DMS53 (cell line): ENCODE results near the gene DCAF4.
A peak's percentile ranks its signal among the peaks of the same experiment; 100 is the strongest.
"Not testable (repeated sequence)": the region's sequence is repeated elsewhere in the genome, so short reads cannot be mapped to it uniquely, and the experiment has no call there.

Experiments used
- DNase-seq: peaks from one replicate; lab custom pipeline; 2025; lab: John Stamatoyannopoulos, UW

The DCAF4 gene

DNA sequence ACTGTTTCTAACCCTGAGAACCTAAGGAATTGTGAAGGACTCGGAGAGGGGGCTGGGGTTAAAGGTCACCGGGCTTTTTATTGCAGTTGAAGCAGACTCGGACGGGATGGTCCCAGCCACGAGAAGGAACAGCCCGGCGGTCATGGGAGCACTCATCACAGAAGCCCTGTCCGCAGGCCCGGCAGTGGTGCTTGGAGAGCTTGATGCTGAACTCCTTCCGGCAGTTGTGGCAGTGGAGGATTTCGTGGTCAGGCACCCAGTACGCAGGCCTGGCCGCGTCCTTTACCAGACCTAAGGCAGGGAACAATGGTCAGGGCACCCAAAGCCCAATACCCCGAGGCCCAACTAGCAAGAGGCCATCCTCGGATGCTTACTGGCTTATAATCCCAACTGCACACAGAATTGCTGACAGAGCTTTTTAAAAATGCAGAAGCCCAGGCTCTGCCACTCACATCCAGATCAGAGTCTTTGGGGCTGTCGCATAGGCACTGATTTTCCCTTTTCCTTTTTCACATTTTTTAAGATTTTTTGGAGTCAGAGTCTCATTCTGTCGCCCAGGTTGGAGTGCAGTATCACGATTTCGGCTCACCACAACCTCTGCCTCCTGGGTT is 44.7 kb downstream of the DCAF4 start:
- no peak for DNase-seq

DNA sequence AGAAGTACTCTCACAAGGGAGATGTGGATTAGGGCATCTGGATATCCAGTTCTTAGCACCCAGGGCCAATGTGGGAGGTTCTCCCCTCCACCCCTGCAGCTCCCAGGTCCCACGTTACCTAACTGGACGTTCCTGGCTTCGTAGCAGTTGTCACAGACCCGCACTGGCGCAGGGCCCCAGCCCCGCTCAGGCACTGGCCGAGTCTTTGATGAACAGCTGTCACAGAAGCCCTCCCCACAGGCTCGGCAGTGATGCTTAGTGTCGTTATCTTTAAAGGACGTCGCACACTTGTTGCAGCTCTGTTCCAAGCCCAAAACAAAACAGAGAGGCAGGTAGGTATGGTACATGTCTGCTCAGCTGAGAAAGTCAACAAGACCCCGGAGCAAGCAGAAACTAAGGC is 48.4 kb downstream of the DCAF4 start:
- no peak for DNase-seq

DNA sequence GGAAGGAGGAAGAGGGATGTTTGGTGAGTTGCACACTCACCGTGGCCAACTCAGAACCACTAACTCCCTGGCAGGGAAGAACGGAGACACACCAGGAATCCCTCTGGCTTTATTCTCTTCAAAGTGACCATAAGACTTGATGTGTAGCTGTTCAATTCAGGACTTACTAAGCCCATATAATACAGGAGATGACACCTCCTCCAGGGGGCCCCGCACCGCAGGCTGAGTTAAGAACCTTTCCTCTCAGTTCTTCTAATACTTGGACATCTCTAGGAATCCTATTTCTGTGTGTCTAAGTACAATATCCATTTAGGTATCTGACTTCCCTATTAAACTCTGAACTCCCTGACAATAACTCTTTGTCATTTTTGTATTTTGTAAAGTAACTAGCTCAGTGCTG is 49.5 kb downstream of the DCAF4 start:
- DNase-seq = peak; percentile 4

DNA sequence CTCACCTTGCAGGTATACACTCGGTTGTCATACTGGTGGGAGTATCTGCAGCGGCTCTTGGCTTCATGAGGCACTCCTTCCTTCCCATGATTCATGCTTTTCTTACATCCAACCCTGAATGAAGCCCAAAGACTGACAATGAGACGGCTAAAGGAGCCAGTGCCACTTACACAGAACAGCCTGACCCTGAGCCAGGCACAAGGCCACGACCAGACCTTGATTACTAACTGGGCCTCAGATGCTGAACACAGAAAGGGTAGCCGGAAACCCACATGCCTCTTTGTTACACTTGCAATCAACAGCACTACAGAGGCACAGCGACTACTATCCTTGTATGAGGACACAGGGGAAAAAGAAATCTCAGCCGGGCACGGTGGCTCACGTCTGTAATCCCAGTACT is 52.6 kb downstream of the DCAF4 start:
- no peak for DNase-seq

DNA sequence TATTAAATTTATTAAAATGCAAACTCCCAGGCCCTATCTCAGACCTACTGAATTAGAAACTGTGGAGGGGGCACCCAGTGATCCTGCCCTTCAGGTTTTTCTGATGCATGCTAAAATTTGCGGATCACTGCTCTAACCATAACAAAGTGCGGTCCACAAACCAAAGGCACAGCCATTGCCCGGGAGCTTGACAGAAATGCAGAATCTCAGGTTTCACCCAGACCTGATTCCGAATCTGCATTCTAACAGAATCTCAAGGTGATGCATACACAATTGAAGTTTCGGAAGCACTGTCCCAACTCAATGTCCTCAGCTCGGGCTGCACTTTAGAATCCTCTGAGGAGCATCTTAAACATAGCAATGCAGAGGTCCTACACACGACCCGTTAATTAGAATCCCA is 54.6 kb downstream of the DCAF4 start:
- no peak for DNase-seq

DNA sequence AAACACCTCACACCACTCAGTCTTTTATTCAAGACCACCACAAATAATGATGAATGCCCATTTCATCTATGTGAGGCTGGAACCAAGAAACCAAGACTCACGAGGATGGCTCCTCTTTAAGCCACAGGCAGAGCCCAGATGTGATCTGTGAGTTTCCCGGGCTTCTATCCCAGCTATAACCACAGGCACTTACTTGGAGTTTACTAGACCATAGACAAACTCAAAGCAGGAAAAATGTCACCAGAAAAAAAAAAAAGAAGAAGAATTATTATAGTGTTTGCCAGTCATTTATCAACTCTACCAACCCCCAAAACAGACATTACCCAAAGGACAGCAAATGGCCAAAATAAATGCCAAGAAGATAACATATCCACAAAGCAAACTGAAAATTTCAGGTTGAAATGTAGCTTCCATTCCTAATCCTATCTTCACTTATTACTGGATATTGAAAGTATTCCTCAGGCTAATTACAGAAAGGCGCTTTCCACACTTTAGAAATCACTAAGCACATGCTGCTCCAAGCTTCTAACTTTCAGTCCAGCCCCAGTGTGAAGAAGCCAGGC is 56.0 kb downstream of the DCAF4 start:
- no peak for DNase-seq

DNA sequence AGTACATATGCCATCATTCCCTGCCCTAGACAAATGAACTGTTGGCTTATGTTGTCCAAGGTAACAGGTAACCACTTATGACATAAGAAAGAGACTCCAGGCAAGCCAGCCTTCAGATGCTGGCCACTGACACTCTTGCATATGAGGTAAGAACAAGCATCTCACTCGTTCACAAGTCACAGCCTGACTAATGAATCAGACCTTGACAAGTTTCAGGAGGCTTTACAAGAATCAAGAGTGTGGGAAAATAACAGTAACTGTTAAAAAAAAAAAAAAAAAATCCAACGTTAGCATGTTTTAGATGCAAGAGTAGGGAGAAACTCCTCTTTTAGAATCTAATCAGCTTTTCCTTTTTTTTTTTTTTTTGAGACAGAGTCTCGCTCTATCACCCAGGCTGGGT is 60.0 kb downstream of the DCAF4 start:
- no peak for DNase-seq

DNA sequence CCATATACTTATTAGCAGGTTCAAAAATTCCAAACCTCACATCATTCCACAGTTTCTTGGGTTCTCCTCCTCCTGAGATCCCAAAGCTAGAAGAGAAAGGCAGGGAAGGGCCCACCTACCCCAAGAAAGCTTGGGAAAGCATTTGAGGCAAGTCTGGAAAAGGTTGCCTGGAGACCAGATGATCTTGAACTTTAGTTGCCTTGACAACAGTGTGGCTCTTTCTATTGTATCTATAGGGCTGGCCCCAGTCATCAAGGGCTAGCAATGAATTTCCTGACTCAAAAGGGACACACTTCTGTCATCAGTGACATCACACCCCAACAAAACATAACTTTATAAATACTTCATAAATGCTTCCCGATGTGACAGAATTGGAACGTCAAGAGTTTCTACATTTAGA is 60.6 kb downstream of the DCAF4 start:
- DNase-seq = no peak

DNA sequence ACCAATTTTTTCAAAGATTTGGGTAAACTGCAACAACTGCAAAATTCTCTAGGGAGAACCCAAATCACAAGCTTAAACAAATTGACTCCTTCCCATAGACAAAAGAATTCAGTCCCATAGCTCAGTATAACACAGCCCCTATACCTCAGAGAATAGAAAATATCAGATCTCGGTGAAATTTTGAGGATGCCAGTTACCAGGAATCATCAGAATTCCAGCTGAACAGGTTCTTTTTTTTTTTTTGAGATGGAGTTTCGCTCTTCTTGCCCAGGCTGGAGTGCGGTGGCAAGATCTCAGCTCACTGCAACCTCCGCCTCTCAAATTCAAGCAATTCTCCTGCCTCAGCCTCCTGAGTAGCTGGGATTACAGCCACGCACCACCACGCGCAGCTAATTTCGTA is 63.9 kb downstream of the DCAF4 start:
- DNase-seq = no peak

DNA sequence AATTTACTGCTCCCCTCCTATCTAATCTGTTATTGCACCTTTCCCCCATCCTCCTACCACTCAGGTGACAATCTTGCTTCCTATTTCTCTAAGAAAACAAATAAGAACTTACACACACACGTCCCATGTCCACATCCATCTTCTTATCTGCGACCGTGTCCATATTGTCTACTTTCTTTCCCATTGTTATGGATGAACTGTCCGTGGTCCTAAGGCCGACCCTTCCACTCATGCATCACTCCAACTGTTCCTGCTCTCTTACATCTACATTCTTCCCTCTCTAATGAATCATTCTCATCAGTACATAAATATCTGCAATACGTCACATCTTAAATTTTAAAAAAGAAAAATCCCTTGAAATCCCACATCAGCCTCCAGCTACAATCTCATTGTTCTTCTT is 70.7 kb downstream of the DCAF4 start:
- no peak for DNase-seq

DNA sequence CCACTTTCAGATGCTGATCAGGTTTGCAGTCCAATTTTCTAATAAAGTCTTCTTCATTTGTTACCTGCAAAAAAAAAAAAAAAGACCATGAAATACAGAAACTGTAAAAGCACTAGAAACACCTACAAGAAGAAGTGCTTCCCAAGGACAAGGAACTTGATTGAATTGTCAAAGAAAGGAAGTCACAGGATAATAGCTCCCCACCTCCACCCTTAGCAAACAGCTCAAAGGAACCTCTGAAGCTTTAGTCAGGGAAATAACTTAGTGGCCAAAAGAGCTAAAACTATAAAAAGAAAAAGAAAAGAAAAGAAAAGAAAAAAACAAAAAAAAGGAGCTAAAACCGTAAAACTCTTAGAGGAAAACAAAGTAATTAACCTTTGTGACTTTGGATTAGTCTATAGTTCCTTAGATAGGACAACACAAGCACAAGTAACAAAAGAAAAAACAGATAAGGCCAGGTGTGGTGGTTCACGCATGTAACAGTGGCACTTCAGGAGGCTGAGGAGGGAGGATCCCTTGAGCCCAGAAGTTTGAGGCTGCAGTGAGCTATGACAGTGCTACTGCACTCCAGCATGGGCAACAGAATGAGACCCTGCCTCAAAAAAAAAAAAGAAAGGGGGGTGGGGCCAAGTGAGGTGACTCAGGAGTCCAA is 72.1 kb downstream of the DCAF4 start:
- DNase-seq = no peak

DNA sequence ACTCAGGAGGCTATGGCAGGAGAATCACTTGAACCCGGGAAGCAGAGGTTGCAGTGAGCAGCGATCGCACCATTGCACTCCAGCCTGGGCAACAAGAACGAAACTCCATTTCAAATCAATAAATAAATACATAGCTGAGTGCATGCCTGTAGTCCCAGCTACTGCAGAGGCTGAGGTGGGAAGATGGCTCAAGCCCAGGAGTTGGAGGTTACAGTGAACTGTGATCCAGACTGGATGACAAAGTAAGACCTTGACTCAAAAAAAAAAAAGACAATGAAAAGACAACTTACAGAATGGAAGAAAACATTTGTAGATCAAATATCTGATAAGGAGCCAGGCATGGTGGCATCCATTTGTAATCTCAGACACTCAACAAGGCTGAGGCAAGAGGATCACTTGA is 73.1 kb downstream of the DCAF4 start:
- DNase-seq = no peak

DNA sequence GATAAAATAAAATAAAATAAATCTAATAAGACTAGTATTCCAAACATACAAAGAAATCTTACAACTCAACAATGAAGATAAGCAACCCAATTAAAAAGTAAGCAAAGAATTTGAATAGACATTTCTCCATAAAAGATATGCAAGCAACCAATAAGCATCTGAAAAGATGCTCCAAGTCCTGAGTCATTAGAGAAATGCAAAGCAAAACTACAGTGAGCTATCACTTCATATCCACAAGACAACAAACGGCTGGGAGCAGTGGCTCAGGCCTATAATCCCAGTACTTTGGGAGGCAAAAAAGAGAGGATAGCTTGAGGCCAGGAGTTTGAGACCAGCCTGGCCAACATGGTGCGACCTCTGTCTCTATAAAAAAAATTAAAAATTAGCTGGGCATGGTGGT is 73.8 kb downstream of the DCAF4 start:
- no peak for DNase-seq

DNA sequence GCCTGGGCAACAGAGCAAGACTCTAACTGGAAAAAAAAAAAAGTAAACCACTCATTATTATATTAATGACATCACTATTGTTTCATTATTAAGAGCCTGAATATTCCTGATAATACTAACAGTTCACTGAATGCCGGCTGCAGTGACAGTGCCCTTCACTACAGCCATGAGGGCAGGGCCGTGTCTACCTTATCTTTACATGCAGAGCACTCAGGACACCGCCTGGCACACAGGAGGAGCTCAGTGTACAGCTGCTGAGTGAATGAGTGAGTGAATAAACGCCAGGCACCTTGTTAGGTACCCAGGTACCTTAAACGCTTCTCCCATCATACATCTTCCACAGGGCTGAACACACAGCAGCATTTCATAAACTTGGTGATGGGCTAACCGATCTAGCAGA is 77.4 kb downstream of the DCAF4 start:
- DNase-seq = no peak

DNA sequence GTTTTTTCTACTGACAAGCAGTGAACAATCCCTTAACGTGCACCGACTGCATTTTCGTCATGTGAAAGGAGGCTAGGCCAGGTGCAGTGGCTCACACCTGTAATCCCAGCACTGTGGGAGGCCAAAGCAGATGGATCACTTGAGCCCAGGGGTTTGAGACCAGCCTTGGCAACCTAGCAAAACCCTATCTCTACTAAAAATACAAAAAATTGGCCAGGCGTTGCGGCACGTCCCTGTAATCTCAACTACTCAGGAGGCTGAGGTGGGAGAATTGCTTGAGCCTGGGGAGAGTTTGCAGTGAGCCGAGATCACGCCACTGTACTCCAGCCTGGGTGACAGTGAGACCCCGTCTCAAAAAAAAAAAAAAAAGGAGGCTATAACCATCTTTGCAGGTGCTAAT is 78.4 kb downstream of the DCAF4 start:
- not testable (repeated sequence) for DNase-seq

DNA sequence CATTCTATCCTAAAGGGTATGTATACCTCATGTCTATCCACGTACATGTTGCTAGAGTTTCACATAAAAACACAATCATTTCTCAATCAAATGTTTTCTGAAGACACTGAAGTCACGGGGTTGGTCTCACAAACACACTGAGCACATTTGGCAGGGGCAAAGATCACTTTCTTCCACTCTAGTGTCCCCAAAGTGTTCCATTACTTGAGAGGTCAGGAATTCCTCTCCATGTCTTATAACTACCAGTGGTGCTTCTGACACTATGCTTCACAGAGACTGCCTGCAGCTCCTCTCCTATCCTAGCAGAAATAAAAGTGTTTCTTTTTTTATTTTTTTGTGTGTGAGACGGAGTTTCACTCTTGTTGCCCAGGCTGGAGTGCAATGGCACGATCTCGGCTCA is 81.6 kb downstream of the DCAF4 start:
- DNase-seq = no peak

DNA sequence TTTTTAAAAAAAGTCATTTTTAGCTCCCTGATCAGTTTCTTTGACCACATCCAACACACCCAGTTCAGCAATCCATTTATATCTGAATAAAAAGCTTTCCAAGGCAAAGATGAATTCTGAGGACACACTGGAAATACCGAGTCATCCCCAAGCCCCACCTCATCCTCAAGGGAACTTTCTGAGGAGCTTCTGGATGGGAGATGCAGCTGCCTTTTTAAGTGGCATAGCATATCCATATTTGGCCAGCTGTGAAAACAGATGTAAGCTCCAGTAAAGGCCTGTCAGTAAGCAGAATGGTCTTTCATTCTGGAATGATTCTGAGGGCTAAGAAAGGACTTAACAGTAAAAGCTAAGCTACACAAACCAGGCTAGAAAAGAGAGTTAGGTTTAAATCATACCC is 82.2 kb downstream of the DCAF4 start:
- DNase-seq = peak; percentile 59
